Fibroblast of peridontal ligament (primary cell): ENCODE results near the gene PDE3B.
A peak's percentile ranks its signal among the peaks of the same experiment; 100 is the strongest.
"Not testable (repeated sequence)": the region's sequence is repeated elsewhere in the genome, so short reads cannot be mapped to it uniquely, and the experiment has no call there.

ENCODE experiments used
- DNase-seq: peaks from one replicate; pipeline ENCODE4 v3.0.0-alpha.2; 2010; ENCODE audit errors: extremely low read depth

Gene PDE3B

DNA sequence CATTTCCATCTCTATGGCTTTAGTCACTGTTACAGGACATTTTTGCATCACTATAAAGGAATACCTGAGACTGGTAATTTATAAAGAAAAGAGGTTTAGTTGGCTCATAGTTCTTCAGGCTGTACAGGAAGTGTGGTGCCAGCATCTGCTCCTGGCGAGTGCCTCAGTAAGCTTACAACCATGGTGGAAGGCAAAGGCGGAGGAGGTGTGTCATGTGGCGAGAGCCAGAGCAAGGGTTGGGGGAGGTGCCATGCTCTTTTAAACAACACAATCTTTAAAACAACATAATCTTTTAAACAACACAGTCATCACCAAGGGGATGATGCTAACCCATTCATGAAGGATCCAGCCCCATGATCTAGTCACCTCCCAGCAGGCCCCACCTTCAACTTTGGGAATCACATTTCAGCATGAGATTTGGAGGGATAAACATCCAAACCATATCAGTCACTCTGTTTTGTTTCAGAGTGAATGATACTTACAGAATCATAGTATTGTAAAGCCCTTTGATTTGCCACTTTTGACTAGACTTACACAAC, 103.3 kb downstream of the PDE3B start:
- no peak for DNase-seq

- no peak for DNase-seq
Observed at GRCh38 chr11:14748090-14748489, 104.5 kb downstream of the PDE3B start.

DNA sequence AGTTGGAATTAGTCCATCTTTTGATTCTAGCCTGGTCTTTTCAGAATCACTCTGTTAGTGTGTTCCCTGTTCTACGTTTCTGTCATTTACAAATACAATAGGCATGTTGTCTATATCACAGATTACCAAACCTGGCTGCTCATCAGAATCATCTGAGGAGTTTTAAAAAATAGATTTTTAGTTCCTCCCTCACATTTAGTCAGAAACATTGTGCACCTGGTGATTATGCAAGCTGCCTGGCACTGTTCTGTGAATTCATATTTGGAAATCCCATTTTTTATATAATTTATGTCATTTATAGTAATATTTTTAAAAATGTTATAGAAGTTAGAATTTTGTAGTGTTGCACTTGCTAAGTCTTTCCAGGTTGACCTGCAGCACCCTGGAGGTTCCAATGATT, 107.3 kb downstream of the PDE3B start:
- no peak for DNase-seq

DNA sequence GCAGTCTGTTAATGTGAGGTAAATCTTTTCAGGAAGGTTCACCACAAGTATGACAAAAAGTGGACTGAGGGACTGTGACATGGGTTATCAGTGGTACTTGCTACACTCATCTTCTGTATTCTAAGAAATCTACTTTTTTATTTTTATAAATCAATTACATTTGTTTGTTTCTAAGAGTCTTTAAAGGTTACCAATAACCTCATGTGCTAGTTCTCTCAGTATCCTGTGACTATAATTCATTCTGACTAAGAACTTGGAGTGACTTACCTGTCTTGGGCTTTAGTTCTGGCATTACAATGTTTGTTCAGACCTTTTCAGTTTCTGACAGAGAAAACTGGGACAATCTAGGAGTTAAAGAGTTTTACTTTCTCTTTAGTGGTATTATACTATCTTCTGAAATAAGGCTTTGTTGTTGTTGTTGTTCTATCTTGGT, 108.4 kb downstream of the PDE3B start:
- DNase-seq: no peak

DNA sequence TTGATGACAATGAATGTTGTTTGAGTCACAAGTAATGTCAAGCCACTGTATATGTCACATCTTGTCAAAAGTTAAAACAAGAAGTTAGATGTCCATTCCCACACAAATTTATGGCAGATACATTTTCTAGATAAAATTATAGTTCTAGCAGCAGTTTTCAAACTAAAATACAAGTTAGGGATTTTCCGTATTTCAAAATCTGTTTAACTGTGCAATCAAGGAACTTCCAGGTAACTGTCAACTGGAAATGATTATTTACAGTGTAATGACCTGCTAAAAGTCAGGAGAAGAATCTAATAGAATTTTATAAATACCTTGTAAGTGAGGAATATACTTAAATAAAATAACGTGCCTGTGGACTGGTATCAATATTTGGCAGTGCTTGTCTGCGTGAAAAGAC, 111.5 kb downstream of the PDE3B start:
- no peak for DNase-seq

DNA sequence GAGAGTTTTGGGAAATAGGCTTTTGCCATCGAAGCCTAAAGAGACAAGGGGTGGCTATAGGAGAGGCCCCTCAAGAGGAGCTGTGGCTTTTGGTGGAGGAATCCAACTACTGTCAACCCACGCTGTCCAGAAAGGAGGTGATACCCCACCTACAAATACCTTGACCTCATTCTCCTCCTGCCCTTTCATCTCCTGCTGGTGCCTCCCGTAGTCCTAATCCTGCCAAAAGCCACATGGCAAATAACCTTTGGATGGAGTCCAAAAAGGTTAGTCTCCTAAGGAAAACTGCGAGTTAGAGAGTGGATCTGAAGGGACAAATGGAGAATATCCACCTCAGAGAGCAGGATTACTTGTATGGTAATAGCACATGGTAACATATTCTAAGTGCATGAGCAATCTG, 112.7 kb downstream of the PDE3B start:
- DNase-seq: no peak

DNA sequence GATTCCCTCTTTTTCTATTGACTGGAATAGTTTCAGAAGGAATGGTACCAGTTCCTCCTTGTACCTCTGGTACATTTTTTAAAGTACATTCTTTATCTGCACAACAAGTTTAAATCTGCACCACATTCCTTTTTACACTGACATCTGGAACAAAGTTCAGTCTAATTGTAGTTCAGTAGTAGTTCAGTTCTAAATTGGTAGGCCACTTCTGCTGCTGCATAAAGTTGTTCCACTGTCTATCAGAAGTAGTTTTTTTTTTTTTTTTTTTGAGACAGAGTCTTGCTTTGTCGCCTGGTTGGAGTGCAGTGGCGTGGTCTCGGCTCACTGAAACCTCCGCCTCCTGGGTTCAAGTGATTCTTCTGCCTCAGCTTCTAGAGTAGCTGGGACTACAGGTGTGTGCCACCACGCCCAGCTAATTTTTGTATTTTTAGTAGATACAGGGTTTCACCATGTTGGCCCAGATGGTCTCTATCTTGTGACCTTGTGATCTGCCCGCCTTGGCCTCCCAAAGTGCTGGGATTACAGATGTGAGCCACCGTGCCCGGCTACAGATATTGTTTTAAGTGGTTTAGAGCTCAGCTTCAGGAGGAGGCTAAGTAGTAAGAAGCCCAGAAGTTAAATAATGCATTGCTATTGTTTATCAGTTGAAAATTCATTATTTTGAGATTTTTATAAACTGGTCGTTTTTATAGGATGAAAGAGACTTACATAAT, 115.9 kb downstream of the PDE3B start:
- not testable (repeated sequence) for DNase-seq

GRCh38 chr11:14764179-14764578, 120.6 kb downstream of the PDE3B start:
- no peak for DNase-seq

GRCh38 chr11:14764579-14765527, 121.2 kb downstream of the PDE3B start:
- DNase-seq: peak; percentile 7

DNA sequence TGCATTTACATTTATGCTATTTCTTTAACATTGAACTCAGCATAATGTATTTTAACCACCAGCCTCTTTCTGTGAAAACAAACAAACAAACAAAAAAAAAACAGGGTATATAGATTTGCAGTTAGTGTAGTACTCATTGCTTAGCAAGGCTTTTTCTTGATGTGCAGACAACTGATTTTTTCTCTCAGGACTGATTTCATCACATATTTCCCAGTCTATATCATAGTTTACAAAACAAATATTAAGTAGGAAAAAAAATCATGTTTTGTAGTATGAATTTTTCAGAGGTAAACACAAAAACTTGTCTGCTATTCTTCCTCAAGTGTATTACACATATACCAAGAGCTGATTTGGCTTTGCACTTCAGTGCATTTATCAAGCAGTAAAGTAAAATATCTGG, 123.0 kb downstream of the PDE3B start:
- DNase-seq: no peak

DNA sequence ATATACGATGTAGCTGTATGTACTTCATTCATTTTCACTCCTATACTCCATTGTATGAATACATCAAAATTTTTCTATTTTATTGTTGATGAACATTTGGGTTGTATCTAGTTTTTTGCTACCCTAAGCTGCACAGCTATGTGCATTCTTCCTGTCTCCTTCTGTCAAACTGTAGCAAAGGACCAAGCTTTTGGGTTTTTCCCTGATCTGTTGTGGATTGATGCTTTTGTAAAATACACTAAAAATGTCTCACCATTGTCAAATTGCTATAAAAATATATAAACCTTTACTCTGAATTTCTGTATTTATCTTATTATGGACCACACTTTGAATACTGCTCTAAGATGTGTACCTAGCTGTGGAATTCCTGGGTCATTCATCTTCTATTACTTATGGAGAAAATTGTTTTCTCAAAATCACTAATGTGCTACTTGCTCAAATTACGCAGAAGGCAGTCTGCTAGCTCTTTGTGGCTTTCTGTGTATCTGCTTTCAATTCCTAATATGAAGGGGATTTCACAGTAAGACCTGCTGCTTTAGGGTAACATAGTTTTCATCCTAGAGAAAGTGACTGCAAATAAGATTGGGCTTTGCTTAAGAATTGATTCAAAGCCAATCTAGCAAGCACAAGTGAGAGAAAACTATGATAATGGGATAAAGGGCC, 125.1 kb downstream of the PDE3B start:
- no peak for DNase-seq

DNA sequence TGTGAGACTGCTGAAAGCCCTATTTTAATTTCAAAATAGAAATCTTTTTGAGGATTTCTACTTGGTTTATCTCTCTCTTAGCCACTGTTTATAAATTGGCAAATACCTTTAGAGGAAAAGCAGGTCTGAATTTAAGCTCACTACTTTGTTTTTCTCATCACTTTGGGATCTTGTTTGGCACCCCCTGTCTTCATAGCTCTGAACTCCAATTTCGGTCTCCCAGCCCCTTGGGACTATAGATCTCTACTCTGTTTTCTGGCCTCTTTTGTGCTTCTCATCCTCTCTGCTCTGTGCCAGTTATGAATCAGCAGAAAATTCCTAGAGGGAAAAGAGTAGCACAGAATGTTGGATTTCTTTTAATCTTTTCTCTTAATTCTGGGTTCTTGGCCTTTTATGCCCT, 130.2 kb downstream of the PDE3B start:
- DNase-seq: peak; percentile 40

GRCh38 chr11:14774721-14775120, 131.1 kb downstream of the PDE3B start:
- no peak for DNase-seq

GRCh38 chr11:14775897-14776296, 132.3 kb downstream of the PDE3B start:
- DNase-seq: no peak

DNA sequence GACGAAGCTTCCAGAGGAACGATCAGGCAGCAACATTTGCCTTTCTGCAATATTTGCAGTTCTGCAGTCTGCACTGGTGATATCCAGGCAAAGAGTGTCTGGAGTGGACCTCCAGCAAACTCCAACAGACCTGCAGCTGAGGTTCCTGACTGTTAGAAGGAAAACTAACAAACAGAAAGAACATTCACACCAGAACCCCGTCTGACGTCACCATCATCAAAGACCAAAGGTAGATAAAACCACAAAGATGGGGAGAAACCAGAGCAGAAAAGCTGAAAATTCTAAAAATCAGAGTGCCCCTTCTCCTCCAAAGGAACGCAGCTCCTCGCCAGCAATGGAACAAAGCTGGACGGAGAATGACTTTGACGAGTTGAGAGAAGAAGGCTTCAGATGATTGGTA, 134.9 kb downstream of the PDE3B start:
- not testable (repeated sequence) for DNase-seq

DNA sequence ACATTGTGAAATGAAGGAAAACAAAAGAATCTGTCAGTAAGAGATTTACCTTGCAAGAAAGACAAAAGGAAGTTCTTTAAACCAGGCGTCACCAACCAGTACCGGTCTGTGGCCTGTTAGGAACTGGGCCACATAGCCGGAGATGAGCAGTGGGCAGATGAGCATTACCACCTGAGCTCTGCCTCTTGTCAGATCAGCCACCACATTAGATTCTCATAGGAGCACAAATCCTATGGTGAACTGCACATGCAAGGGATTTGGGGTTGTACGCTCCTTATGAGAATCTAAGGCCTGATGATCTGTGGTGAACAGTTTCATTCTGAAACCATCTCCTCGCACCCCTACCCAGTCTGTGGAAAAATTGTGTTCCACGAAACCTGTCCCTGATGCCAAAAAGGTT, 140.2 kb downstream of the PDE3B start:
- no peak for DNase-seq

GRCh38 chr11:14784230-14784629, 140.6 kb downstream of the PDE3B start:
- no peak for DNase-seq

DNA sequence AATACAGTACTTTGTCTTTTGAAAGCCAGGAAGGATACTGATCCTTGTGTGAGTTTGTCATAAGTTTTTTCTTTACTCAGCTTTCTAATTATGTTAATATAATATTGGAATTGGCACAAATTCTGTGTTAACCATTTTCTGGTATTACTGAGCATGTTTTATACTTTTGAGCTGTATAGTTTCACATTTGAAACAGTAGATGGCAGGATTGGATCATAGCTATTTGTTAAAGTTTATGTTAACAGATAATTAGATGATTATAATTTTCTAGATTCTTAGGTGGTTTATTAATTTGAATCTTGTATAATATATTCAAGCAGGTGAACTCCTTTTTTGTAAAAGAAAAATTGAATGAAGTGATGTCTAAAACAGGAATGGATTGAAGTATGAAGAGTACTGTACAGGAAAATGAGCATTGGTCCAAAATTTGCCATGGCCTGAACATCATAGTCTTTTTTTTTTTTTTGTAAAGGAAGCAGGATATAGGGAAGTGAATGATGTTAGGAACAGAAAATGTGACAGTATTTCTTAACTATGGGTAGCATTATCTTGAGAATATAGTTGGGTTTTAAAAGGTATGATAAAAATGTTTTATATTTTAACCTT, 146.4 kb downstream of the PDE3B start:
- peak; percentile 49 for DNase-seq

- DNase-seq: no peak
Observed at GRCh38 chr11:14793546-14793945, 149.9 kb downstream of the PDE3B start.

GRCh38 chr11:14796028-14796427, 152.4 kb downstream of the PDE3B start:
- not testable (repeated sequence) for DNase-seq

DNA sequence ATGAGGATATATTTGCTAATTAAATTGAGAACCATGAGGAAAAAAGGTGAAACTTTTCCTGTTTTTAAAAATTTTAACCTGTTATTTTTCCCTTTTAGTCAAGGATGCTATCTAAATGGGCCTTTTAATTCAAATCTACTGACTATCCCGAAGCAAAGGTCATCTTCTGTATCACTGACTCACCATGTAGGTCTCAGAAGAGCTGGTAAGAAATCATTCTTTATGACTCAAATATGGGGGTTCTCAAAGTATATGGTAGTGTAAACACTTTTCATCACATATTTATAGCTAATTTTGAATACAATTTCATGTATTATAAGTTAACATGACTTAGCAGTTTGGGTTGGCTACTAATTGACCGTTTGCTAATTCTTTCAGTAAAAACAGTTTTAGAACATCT, 160.2 kb downstream of the PDE3B start:
- DNase-seq: no peak

DNA sequence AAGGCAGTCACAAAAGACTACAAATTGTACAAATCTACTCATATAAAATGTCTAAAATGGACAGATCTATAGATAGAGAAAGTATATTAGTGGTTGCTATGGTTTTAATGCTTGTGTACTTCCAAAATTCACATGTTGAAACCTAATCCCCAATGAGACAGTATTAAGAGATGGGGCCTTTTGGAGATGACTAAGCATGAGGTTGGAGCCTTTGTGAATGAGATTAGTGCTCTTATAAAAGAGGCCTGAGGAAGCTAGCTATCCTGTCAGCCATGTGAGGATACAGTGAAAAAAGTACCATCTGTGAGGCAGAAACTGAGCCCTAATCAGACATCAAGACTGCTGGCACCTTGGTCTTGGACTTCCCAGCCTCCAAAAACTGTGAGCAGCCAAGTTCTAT, 165.9 kb downstream of the PDE3B start:
- DNase-seq: no peak
